Ureter (tissue), 1 donor: ENCODE results near the gene LDB1. TPM values are rescaled to one million over a fixed set of nuclear protein-coding genes. Genes with fewer than 3 reads are reported as not detected.

ENCODE experiments used
- DNase-seq: peaks from one replicate; pipeline ENCODE4 v3.0.0-alpha.2; 2020; ENCODE audit warnings: low spot score
- total RNA-seq: library from RNA; stranded (reverse); gene quantifications from one replicate; pipeline ENCODE4 v1.2.4, GENCODE V29; 2023
- donor health status: DM: yes; HTN: yes; CAD: no.

Gene LDB1
- total RNA-seq, 1 donor from 2014 or later = 82.4 TPM

DNA sequence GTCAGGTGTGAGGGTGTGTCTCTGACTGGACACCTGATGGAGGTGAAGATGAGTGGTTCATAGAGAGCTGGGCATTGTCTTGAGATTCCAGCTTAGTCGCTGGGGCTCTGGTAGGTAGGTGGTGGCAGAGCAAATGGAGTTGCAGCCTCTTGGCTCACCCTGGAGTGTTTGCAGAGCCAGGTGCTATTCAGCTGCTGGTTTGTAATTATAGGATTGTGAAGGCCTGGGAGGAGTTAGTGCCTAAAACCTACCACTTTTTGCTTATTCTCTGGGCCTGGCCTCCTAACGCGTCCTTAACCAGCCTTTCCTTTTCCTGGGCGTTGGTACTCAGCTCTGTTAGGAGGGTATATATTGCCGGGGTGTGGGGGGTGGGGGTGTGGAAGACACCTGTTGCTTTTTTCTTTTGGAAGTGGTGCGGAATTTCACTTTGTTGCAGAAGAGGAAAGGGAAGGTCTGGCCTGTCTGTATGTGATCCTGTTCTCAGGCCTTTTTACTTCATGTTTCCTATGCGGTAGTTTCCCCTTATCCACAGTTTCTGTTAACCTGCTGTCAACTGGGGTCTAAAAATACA lies 15.9 kb upstream of the LDB1 start:
- DNase-seq = no peak

DNA sequence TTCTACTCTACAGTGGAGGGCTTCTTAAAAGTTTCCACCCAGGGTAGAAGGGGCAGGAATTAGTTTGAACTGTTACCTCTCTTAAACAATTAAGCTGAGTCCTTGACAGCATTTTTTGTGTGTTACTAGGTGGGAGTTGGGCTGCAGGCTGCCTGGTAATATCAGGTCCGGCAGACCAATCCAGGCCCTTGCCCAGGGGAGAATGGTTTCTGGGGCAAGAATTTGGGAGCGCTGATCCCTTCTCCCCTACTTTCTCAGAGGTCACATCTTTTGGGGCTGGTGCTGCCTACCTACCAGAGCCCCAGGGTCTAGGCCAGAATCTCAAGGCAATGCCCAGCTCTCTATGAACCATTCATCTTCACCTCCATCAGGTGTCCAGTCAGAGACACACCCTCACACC lies 14.2 kb upstream of the LDB1 start:
- no peak for DNase-seq

DNA sequence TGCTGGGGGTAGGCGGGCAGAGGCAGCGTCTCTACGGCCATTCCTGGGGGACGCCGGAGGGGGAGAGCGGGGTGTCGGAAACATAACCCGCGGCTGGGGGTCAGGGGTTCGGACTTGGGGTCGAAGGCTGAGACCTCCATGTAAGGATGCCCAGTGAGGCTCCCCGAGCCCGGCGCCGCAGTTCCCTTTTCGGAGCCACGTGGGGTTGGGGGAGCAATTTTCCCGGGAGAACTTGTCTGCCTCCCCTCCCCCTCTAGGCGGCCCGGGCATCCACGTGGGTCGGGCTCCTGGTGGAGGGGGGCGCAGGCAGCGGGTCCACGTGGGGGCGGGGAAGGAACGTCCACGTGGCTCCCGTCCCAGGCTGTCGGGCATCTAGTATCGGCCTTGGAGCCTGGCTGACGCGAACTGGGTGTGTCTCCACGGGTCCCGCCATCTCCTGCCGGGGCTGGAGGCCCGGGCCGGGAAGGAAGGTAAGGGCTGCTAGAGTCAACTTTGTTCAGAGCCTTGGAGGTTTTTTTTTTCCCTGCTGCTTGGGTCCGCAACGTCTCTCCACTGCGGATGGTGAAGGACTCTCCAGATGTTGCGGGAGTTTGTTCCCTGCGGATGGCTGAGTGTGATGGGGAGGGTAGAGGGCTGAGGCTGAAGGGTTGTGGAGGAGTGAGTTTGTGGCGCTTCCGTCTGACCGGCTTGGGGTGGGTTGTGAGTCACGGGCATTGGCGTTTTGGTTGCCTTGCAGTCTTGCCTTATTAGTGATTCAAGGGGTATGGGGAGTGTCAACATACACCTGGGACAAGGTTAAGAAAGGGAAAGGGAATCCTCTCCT lies 13.4 kb upstream of the LDB1 start:
- DNase-seq = peak; percentile 86

DNA sequence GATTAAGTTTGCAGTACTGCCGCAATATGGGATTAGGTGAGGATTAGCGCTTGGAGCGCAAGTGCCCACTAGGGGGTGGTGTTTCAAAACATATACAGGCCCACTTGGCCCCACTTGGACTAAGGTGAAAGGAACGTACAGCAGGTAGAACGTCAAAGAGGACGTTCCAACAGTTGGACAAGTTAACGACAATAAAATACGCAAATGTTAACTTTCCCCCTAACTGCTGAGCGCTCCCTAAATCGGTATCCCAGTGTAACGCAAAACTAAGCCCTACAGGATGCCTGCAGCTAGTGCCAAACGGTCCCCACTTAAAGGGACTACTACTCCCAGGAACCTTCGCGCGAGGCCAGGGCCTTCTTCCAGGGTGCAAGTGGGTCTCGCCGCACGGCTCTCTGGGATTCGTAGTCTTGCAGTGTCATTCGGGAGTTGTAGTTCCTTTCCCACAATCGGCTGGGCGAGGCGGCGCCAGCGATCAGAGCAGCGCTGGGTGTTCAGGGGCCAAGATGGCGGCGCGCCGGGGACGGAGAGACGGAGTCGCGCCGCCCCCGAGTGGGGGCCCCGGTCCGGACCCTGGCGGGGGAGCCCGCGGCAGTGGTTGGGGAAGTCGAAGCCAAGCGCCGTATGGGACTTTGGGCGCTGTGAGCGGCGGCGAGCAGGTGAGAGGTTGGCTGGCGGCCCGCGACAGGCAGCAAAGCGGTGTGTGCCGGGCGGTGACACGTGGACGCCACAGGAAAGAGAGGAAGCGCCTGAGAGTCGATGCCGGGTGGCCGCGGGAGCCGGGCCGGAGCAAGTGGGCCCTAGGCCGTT lies 12.6 kb upstream of the LDB1 start, which contains the start of gene PPRC1:
Gene PPRC1, plus strand, starts transcription at position 478 of the 810 bp plus-strand sequence. Its CDS starts 29 bp downstream, at position 507.
- DNase-seq = peak; percentile 99

DNA sequence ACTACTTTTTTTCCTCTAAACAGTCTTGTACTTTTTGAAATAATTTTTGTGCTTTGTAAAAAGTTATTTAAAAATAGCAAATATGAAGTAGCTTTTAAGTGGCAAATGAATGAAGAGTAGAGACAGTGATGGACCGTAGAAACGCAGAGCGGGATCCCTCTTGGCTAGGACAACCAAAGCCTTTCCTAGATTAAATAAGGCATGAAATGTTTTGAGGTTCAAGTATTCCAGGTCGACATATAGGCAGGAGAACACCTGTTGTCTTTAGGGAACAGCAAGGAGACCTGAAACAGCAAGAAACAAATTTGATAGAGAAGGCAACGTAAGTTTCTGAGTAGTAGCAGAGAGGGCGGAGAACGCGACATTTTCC lies 12.0 kb upstream of the LDB1 start:
- no peak for DNase-seq

- no peak for DNase-seq
Observed at GRCh38 chr10:102131286-102132170, 11.4 kb upstream of the LDB1 start.

- no peak for DNase-seq
Observed at GRCh38 chr10:102123223-102123622, 3.1 kb upstream of the LDB1 start.

DNA sequence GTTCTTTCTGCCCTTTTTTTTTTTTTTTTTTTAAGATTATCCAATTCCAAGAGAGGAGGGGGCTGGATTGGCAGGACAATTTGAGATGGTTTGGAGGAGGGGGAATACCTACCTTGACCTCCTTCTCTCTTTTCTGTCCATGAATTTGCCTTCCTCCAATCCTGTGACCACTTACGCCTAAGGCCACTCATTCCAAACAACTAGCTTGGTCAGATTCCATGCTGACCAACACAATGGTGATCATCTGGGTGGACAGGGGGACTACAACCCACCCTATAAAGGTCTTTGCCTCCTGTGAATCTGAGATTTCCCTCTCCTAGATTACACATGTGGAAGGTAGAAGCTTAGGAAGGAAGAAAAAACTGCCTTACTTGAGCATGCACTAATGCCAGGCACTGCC lies 2.3 kb upstream of the LDB1 start:
- DNase-seq = no peak

DNA sequence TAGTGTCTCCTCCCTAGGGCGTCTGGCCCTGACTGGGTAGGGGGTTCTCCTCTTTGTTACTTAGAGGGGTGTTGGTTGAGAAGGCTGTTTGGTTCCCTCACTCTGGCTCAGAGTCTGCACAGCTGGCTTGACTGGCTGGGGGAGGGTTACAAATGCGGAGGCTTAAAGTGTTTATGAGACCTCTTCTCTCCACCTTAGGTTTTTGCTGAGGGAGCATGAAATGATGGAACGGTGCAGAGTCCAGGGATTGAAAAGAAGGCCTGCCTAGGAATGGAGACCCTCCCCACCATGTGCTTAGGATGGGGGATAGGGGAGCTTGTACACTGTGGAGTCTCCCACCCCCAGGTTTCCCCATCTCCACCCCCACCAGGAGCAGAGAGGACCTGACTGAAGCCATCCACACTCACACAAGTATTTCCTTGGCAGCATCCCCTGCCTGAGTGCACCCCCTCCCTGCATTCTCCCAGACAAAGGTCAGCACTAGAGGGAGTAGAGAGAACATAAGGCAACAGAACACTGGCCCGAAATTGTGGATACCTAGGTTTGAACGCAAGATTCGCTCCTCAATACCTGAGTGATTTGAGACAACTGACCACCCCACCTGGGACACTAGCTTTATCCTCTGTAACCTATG lies 1.7 kb upstream of the LDB1 start:
- peak; percentile 53 for DNase-seq

- DNase-seq = peak; percentile 85
Observed at GRCh38 chr10:102120991-102121738, 997 bp upstream of the LDB1 start.

DNA sequence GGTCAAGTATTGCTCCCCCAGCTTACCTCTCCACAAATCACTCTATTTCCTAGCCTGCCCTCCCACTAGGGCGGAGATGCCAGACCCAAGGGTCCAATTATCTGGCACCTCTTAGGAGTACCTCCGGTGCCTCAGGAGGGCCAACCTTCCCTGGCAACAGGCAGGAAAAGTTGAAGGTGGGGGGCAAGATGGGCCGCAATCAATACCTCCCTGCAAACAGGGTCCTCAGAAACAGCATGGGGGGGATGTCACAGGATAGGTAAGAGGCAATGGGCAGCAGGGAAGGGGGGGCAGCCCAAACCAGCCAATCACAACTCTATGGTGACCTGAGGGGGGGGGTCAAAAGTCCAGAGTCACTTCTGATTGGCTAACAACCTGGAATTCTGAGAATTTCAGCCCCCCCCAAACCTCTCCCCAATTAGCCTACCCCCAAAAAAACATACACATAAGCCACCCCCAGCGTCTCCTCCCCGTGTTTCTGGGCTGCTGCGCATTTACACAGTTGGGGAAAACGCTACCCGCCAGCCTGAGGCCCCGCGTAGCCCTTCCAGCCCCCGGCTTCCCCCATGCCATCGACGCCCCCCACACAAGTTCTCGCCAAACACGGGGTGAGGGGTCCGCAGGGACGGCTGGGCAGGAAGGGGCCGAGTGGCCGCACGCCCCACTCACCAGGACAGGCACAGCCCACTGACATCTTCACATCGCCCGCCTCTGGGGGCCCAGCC lies 589 bp downstream of the LDB1 start:
- DNase-seq = peak; percentile 86

- peak; percentile 61 for DNase-seq
Observed at GRCh38 chr10:102118867-102119266, 1.3 kb downstream of the LDB1 start.

DNA sequence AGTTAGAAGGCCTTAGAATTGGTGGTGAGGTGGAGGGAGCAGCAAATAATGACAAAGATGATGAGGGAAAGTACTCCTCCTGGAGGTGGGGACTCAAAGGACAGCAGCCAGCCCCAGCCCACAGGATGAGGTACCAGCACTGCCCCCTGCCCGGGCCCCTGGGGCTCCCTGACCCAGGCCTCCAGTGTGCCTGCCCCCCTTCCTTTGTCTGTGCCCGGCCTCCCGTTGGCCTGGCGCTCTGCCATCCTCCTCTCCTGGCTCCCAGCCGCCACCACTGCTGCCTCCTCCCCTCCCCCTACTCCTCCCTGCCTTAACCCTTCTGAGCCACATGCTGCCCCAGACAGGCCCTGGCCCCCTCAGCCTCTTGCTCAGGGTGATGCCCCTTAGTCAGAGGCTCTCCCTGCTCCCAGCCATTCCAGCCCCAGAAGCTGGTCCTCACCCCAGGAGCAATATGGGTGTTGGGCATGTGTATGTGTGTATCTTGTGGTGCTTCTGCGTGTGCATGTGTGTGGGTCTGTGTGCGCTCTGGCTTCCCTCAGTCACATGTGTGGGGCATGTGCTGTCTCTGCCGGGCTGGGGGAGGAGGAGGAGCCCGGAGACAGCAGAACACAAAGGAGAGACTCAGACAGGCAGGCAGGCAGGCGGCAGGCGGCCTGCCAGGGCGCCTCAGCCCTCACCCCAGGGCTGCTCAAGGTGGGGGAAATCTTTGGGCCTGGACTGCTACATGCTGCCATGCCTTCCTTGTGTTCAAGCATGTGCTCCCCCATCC lies 2.6 kb downstream of the LDB1 start:
- peak; percentile 89 for DNase-seq

GRCh38 chr10:102116656-102117055 lies 3.5 kb downstream of the LDB1 start:
- no peak for DNase-seq

DNA sequence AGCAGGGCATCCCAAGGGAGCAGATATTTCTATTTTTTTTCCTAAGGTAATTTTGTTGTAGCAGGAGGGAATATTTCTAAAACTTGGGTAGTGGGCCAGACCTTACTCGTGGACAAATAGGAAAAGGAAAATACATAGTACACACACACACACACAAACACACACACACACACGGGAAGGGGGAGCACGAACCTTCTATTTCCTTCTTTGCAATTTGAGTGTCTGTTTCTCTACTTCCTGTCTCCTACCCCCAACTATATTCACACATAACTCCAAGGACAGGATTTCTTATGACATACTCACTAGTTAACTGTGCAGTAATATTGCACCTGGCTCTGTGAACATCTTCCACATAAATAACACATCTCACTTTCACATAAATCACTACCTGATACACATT lies 4.4 kb downstream of the LDB1 start:
- DNase-seq = no peak

GRCh38 chr10:102114861-102115618 lies 5.1 kb downstream of the LDB1 start:
- DNase-seq = peak; percentile 94

DNA sequence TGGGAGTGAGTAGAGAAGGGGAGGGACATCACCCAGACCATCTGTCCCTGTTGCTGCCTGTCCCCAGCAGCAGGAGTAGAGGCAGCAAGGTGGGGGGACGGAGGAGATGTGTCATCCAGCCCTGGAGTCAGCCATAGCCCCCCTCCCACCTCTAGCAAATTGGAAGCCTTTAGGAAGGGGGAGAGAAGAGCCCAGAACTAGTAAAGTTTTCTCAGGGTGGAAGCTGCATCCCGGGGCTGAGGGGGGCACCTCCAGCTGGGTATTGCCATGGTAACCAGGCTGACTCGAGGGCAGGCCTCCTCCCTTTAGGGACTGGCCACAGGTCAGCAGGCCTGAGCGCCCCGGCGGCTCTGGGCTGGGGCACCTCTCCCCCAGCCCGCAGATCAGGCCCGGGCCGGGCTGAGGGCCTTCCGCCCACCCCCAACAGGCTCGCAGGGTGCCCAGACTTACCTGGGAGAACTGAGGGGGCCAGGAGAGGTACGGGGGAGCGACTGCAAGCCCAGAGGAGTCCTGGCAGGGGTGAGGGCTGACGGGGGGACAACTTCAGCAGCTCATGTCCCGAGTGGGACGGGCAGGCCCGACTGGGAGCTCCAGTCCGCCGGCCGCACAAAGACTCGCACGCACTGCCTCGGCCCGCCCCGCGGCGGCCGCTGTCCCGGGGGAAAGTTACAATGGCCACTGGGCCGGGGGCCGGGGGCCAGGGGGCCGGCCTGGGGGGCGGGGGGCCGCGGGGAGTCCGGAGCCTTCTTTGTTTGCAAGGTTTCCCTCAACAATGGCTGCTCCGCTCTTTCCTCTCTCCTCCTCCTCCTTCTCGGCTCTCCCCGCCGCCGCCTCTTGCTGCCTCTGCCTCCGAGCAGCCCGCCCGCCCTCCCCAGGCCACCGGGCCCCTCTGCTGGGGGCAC lies 6.0 kb downstream of the LDB1 start:
- no peak for DNase-seq
